ENCODE results near the gene RADIL. TPM values are rescaled to one million over a fixed set of nuclear protein-coding genes. Genes with fewer than 3 reads are reported as not detected.

RADIL gene
- total RNA-seq, 1 experiment from 2014 or later, result 5.0 TPM

DNA sequence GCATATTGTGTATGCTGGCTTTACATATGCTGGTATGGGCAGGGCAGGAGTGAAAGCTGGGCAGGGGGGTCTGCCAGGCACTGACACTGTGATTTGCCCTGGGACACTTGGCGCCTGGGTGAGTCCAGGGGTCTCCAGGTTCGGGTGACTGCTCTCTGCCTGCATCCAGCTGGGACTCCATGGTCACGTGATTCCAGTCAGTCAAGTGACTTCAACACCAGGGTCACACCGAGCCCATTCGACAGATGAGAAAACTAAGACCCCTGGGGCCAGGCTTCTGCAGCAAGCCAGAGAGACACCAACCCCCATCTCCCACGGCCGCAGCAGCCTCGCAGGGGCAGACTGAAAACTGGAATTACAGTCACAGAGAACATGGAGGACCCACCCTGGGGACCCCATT is 45.5 kb upstream of the RADIL start:
- BruUV-seq (replicated peaks), result no TSS peak
- Histone ChIP-seq H3K36me3 (ENCODE audit: insufficient read depth, low read length, poor library complexity, severe bottlenecking) (no peaks in the 10 kb centered on the region), H3K9me3 (ENCODE audit: low read depth, low read length, poor library complexity, severe bottlenecking) (no peaks in the 10 kb centered on the region), H3K4me3 (ENCODE audit: low read depth, low read length, poor library complexity, severe bottlenecking) (no peak overlapping the region), H3K27ac (ENCODE audit: low read depth, low read length, poor library complexity, severe bottlenecking) (no peak overlapping the region), H3K4me1 (ENCODE audit: insufficient read depth, low read length, poor library complexity, severe bottlenecking) (no peaks in the 10 kb centered on the region), H3K27me3 (replicated peaks; ENCODE audit: insufficient read depth, low read depth, low read length, poor library complexity) (peaks cover 7% of the 10 kb centered on the region)
- ChIA-PET CTCF (no interaction called here), POLR2A (ENCODE audit: low non-redundant PET) (no interaction called here)
- no peak for TF ChIP-seq EZH2 (IDR thresholded peaks at IDR 0.05; ENCODE audit: borderline replicate concordance, low read depth, low read length, poor library complexity, severe bottlenecking)
- TF ChIP-seq, protein P1, sequence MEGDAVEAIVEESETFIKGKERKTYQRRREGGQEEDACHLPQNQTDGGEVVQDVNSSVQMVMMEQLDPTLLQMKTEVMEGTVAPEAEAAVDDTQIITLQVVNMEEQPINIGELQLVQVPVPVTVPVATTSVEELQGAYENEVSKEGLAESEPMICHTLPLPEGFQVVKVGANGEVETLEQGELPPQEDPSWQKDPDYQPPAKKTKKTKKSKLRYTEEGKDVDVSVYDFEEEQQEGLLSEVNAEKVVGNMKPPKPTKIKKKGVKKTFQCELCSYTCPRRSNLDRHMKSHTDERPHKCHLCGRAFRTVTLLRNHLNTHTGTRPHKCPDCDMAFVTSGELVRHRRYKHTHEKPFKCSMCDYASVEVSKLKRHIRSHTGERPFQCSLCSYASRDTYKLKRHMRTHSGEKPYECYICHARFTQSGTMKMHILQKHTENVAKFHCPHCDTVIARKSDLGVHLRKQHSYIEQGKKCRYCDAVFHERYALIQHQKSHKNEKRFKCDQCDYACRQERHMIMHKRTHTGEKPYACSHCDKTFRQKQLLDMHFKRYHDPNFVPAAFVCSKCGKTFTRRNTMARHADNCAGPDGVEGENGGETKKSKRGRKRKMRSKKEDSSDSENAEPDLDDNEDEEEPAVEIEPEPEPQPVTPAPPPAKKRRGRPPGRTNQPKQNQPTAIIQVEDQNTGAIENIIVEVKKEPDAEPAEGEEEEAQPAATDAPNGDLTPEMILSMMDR (conservative IDR thresholded peaks at IDR 0.05; ENCODE audit: low read depth, low read length), result no peak
- intact Hi-C loops (cut with micrococcal nuclease; ENCODE audit: unreplicated experiment), result no loop called here
- no peak for DNase-seq (ENCODE audit: low spot score)

DNA sequence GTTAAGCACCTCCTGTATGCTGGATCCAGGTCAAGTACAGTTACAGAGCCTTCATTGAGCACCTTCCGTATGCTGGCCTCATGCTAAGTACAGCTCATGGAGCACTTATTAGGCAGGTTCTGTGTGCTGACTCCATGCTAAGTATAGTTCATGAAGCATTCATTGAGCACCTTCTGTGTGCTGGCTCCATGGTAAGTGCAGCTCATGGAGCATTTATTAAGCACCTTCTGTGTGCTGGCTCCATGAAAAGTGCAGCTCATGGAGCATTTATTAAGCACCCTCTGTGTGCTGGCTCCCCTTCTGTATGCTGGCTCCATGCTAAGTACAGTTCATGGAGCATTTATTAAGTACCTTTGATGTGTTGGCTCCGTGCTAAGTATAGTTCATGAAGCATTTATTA is 44.9 kb upstream of the RADIL start:
- POLR2A ChIA-PET (ENCODE audit: low non-redundant PET), result no interaction called here
- intact Hi-C loops (cut with micrococcal nuclease; ENCODE audit: unreplicated experiment), result no loop called here

DNA sequence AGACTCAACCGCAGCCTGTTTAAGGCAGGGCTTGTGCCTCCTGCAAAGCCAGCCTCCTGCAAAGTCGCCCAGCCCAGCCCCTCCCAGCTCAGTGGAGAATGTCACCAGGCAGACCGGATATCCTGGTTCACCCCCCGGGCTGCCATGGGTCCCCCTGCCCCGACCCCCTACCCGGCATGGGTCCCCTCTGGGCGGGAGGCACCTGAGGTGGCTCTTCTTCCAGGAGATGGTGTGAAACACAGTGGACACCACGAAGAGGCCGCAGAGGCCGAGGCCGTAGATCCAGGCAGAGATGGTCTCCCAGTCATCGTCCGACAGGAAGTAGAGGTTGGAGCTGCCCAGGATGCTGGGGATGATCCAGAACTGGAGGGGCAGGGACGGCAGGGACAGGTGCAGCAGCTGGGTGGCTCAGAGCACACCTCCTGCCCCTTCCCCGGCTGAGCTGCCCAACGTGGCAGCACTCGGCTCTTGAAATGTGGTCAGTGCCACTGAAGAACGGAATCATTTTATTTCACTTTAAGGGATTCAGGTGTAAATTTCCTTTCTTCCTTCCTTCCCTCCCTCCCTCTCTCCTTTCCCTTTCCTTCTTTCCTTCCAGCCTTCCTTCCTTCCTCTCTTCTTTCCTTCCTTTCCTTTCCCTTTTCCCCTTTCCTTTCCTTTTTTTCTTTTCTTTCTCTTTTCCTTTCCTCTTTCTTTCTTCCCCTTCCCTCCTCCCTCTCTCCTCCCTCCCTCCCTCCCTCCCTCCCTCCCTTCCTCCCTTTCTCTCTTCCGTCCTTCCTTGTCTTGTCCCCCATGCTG is 36.7 kb upstream of the RADIL start:
- ChIA-PET CTCF (no interaction called here), POLR2A (ENCODE audit: low non-redundant PET) (no interaction called here)
- Histone ChIP-seq H3K4me1 (ENCODE audit: insufficient read depth, low read length, poor library complexity, severe bottlenecking) (no peaks in the 10 kb centered on the region), H3K36me3 (ENCODE audit: insufficient read depth, low read length, poor library complexity, severe bottlenecking) (no peaks in the 10 kb centered on the region), H3K9me3 (ENCODE audit: low read depth, low read length, poor library complexity, severe bottlenecking) (no peaks in the 10 kb centered on the region), H3K27ac (ENCODE audit: low read depth, low read length, poor library complexity, severe bottlenecking) (no peak overlapping the region), H3K4me3 (ENCODE audit: low read depth, low read length, poor library complexity, severe bottlenecking) (no peak overlapping the region), H3K27me3 (replicated peaks; ENCODE audit: insufficient read depth, low read depth, low read length, poor library complexity) (peaks cover 7% of the 10 kb centered on the region)
- no peak for DNase-seq (ENCODE audit: low spot score)
- TF ChIP-seq, protein P1 (conservative IDR thresholded peaks at IDR 0.05; ENCODE audit: low read depth, low read length), result no peak
- no peak for TF ChIP-seq EZH2 (IDR thresholded peaks at IDR 0.05; ENCODE audit: borderline replicate concordance, low read depth, low read length, poor library complexity, severe bottlenecking)
- intact Hi-C loops (cut with micrococcal nuclease; ENCODE audit: unreplicated experiment), result no loop called here
- no TSS peak for BruUV-seq (replicated peaks)

More for the DNA sequence above, 44.9 kb upstream of the RADIL start:
- H3K36me3 ChIP-seq (ENCODE audit: insufficient read depth, low read length, poor library complexity, severe bottlenecking), result no peaks in the 10 kb centered on the region
- CTCF ChIA-PET, result interaction anchor here (0.6 kb wide), 1 partner anchor 16 kb away, joined by 4 read pairs; no protein-coding TSS in a partner anchor
- no peak overlapping the region for H3K27ac ChIP-seq (ENCODE audit: low read depth, low read length, poor library complexity, severe bottlenecking)
- H3K4me1 ChIP-seq (ENCODE audit: insufficient read depth, low read length, poor library complexity, severe bottlenecking), result no peaks in the 10 kb centered on the region
- H3K9me3 ChIP-seq (ENCODE audit: low read depth, low read length, poor library complexity, severe bottlenecking), result no peaks in the 10 kb centered on the region
- no peak overlapping the region for H3K4me3 ChIP-seq (ENCODE audit: low read depth, low read length, poor library complexity, severe bottlenecking)
- DNase-seq (ENCODE audit: low spot score), result no peak
- H3K27me3 ChIP-seq (replicated peaks; ENCODE audit: insufficient read depth, low read depth, low read length, poor library complexity), result peaks cover 7% of the 10 kb centered on the region
- no peak for TF ChIP-seq EZH2 (IDR thresholded peaks at IDR 0.05; ENCODE audit: borderline replicate concordance, low read depth, low read length, poor library complexity, severe bottlenecking)
- TF ChIP-seq, protein P1 (conservative IDR thresholded peaks at IDR 0.05; ENCODE audit: low read depth, low read length), result no peak
- BruUV-seq (replicated peaks), result no TSS peak
